Sigmoid colon (tissue), 7 donors: ENCODE data around the gene BAHD1. TPM values are rescaled to one million over a fixed set of nuclear protein-coding genes. Genes with fewer than 3 reads are reported as not detected.

Experiments used
- DNase-seq: peaks from one replicate; pipeline ENCODE4 v3.0.0-alpha.2; 2019
- H3K27ac ChIP-seq, 4 donors: fragments of 200-600 bp; sonication (generic); one replicate each; pipeline ENCODE4 v1.5.1; 2016 to 2019; ENCODE audit warnings: mild to moderate bottlenecking in 1 of 4
- H3K27me3 ChIP-seq, 3 donors: fragments of 200-600 bp; sonication (generic); one replicate each; pipeline ENCODE4 v1.5.1; 2019; ENCODE audit warnings: mild to moderate bottlenecking in 1 of 3
- H3K36me3 ChIP-seq, 4 donors: fragments of 200-600 bp; sonication (generic); one replicate each; pipeline ENCODE4 v1.5.1; 2016 to 2019
- H3K4me1 ChIP-seq, 4 donors: fragments of 200-600 bp; sonication (generic); one replicate each; pipeline ENCODE4 v1.5.1; 2017 to 2019
- H3K4me3 ChIP-seq, 4 donors: fragments of 200-600 bp; sonication (generic); one replicate each; pipeline ENCODE4 v1.5.1; 2017 to 2019; ENCODE audit warnings: mild to moderate bottlenecking in 2 of 4, moderate library complexity in 1 of 4
- H3K9me3 ChIP-seq, 4 donors: fragments of 200-600 bp in 3 of 4; sonication (generic) in 3 of 4; one replicate each; pipeline versions ENCODE4 v1.5.1 to v1.6.1; 2013 to 2019
- EP300 ChIP-seq, 4 donors: sonication (generic); formaldehyde crosslinking; IDR thresholded peaks; one replicate each; pipeline ENCODE4 v1.6.1; 2017; ENCODE audit warnings: antibody characterized with exemption in 4 of 4
- POLR2A ChIP-seq, 2 donors: fragments of 450-650 bp; IDR thresholded peaks; one replicate each; pipeline ENCODE4 v1.6.1; 2016; ENCODE audit warnings: antibody characterized with exemption in 2 of 2, mild to moderate bottlenecking in 2 of 2, moderate library complexity in 2 of 2
- POLR2AphosphoS5 ChIP-seq, 4 donors: sonication (generic); formaldehyde crosslinking; IDR thresholded peaks; one replicate each; pipeline ENCODE4 v1.6.1; 2017; ENCODE audit warnings: antibody characterized with exemption in 4 of 4
- WGBS, 2 donors: extraction: QIAGEN DNeasy Blood & Tissue Kit; methylation state at CpG; one replicate each; pipeline ENCODE4 v1.1.7; 2013; 5-methylcytosine and 5-hydroxymethylcytosine counted together
- intact Hi-C: fragments of 100-400 bp; cut with DNase I; formaldehyde crosslinking; loops from one replicate; pipeline ENCODE4 v1.15.1; 2023
- polyA plus RNA-seq, 3 donors: library from polyadenylated mRNA; stranded (reverse); fragments of 200-250 nt; gene quantifications; one replicate each; pipeline ENCODE4 v1.2.3, GENCODE V29; 2013
- total RNA-seq, 4 donors: library from RNA; depleted of rRNA; stranded (reverse); fragments of >200 nt; gene quantifications; one replicate each; pipeline ENCODE4 v1.1.0, GENCODE V29; 2016
- TF ChIP-seq, protein P1 (sequence below), 4 experiments: fragments of 450-650 bp in 3 of 4; fragments of 200-600 bp in 1 of 4; IDR thresholded peaks; one replicate each; pipeline ENCODE4 v1.5.1; 2016 to 2019; ENCODE audit warnings: antibody characterized with exemption in 4 of 4, mild to moderate bottlenecking in 3 of 4, moderate library complexity in 2 of 4
- donor health status: healthy with polysubstance abuse.
- donor health status: Bipolar disorder and iron deficiency.
- donor health status: healthy.

Gene BAHD1
- total and polyA plus RNA-seq, 7 donors, result 7.7 to 20.2 (median 9.6) TPM

DNA sequence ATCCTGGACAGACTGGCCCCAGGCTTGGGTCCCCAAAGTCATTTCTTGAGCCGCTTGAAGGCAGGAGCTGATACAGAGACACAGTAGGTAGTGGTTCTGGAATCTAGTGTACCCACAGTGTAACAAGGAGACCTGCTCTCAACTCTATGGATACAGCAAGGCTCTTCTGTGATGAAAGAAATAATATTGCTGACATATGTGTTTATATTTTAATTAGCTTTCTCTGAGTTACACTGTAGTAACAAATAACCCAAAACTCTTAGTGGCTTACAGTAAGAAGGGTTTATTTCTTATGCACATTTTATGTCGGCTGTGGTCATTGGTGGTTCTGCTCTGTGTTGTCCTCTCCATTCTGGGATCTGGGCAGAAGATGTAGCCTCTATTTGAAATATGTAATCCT, 75.6 kb downstream of the BAHD1 start:
- WGBS, 2 donors, result 91 to 99% methylated on average over 2 of the region's 2 CpGs
- TF ChIP-seq, protein P1, sequence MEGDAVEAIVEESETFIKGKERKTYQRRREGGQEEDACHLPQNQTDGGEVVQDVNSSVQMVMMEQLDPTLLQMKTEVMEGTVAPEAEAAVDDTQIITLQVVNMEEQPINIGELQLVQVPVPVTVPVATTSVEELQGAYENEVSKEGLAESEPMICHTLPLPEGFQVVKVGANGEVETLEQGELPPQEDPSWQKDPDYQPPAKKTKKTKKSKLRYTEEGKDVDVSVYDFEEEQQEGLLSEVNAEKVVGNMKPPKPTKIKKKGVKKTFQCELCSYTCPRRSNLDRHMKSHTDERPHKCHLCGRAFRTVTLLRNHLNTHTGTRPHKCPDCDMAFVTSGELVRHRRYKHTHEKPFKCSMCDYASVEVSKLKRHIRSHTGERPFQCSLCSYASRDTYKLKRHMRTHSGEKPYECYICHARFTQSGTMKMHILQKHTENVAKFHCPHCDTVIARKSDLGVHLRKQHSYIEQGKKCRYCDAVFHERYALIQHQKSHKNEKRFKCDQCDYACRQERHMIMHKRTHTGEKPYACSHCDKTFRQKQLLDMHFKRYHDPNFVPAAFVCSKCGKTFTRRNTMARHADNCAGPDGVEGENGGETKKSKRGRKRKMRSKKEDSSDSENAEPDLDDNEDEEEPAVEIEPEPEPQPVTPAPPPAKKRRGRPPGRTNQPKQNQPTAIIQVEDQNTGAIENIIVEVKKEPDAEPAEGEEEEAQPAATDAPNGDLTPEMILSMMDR (IDR thresholded peaks at IDR 0.05), result no peak
- TF ChIP-seq POLR2AphosphoS5 (IDR thresholded peaks at IDR 0.05) (no peak), POLR2A (IDR thresholded peaks at IDR 0.05) (no peak), EP300 (IDR thresholded peaks at IDR 0.05) (no peak)
- peaks cover 0 to 9% (median 7%) of the 10 kb centered on the region in 4 donors for H3K4me1 ChIP-seq
- H3K9me3 ChIP-seq, result no peaks in the 10 kb centered on the region
- no peak overlapping the region for H3K4me3 ChIP-seq
- DNase-seq, result no peak
- intact Hi-C loops, result loop anchor here (10.0 kb wide), 1 partner anchor 378 kb away; the partner anchor contains the start of gene VPS18
- H3K27me3 ChIP-seq, result no peaks in the 10 kb centered on the region
- no peaks in the 10 kb centered on the region for H3K36me3 ChIP-seq
- no peak overlapping the region for H3K27ac ChIP-seq

Other genes starting within 250 kb of the BAHD1 start
- gene PAK6, start 201.9 kb upstream of the BAHD1 start, total RNA-seq, result 1 to 10 TPM in 3 of 4 donors, under 1 TPM in 1; 0.33 to 3.0 (median 1.2) TPM
- 1 to 10 TPM; 1.2 to 2.8 (median 1.6) TPM for gene PAK6, start 201.9 kb upstream of the BAHD1 start, polyA plus RNA-seq
- 1 to 10 TPM in 1 of 4 donors, not detected in 3; 1.6 TPM for gene ANKRD63, start 157.9 kb upstream of the BAHD1 start, total RNA-seq
- not detected for gene ANKRD63, start 157.9 kb upstream of the BAHD1 start, polyA plus RNA-seq
- 10 to 100 TPM in 2 of 4 donors, 1 to 10 TPM in 2; 5.4 to 12.5 (median 9.4) TPM for gene PLCB2, start 133.0 kb upstream of the BAHD1 start, total RNA-seq
- 10 to 100 TPM in 1 of 3 donors, 1 to 10 TPM in 2; 2.4 to 27.5 (median 2.8) TPM for gene PLCB2, start 133.0 kb upstream of the BAHD1 start, polyA plus RNA-seq
- gene INAFM2, start 117.3 kb upstream of the BAHD1 start, total RNA-seq, result 10 to 100 TPM; 41.0 to 63.1 (median 51.8) TPM
- gene INAFM2, start 117.3 kb upstream of the BAHD1 start, polyA plus RNA-seq, result 10 to 100 TPM in 1 of 3 donors, 1 to 10 TPM in 2; 6.6 to 13.4 (median 9.0) TPM
- gene CCDC9B, start 100.0 kb upstream of the BAHD1 start, total RNA-seq, result 10 to 100 TPM; 43.9 to 97.2 (median 65.3) TPM
- gene CCDC9B, start 100.0 kb upstream of the BAHD1 start, polyA plus RNA-seq, result 10 to 100 TPM in 1 of 3 donors, 1 to 10 TPM in 2; 5.1 to 33.4 (median 7.8) TPM
- gene PHGR1, start 89.9 kb upstream of the BAHD1 start, total RNA-seq, result 1 to 10 TPM in 1 of 4 donors, not detected in 3; 8.2 TPM
- over 10,000 TPM; 12,817 to 35,077 (median 19,474) TPM for gene PHGR1, start 89.9 kb upstream of the BAHD1 start, polyA plus RNA-seq
- 1 to 10 TPM in 1 of 4 donors, under 1 TPM in 3; 0.16 to 1.1 (median 0.38) TPM for gene DISP2, start 82.7 kb upstream of the BAHD1 start, total RNA-seq
- 1 to 10 TPM; 1.8 to 3.0 (median 2.8) TPM for gene DISP2, start 82.7 kb upstream of the BAHD1 start, polyA plus RNA-seq
- 10 to 100 TPM in 1 of 4 donors, 1 to 10 TPM in 3; 5.0 to 13.8 (median 6.6) TPM for gene KNSTRN, start 58.2 kb upstream of the BAHD1 start, total RNA-seq
- gene KNSTRN, start 58.2 kb upstream of the BAHD1 start, polyA plus RNA-seq, result 10 to 100 TPM in 1 of 3 donors, 1 to 10 TPM in 2; 6.0 to 18.9 (median 9.5) TPM
- gene IVD, start 35.2 kb upstream of the BAHD1 start, total RNA-seq, result 10 to 100 TPM; 33.2 to 59.9 (median 55.4) TPM
- gene IVD, start 35.2 kb upstream of the BAHD1 start, polyA plus RNA-seq, result 10 to 100 TPM; 28.8 to 56.0 (median 33.1) TPM
- gene CHST14, start 30.0 kb downstream of the BAHD1 start, total RNA-seq, result 10 to 100 TPM in 1 of 4 donors, 1 to 10 TPM in 3; 6.4 to 10.2 (median 7.4) TPM
- gene CHST14, start 30.0 kb downstream of the BAHD1 start, polyA plus RNA-seq, result 1 to 10 TPM; 1.2 to 6.2 (median 1.2) TPM
- 10 to 100 TPM; 21.4 to 55.3 (median 40.5) TPM for gene CCDC32, start 124.1 kb downstream of the BAHD1 start, total RNA-seq
- 10 to 100 TPM; 28.8 to 43.0 (median 31.0) TPM for gene CCDC32, start 124.1 kb downstream of the BAHD1 start, polyA plus RNA-seq
- gene RPUSD2, start 128.3 kb downstream of the BAHD1 start, total RNA-seq, result 10 to 100 TPM in 2 of 4 donors, 1 to 10 TPM in 2; 8.3 to 13.3 (median 10.0) TPM
- 10 to 100 TPM in 1 of 3 donors, 1 to 10 TPM in 2; 4.6 to 10.8 (median 6.0) TPM for gene RPUSD2, start 128.3 kb downstream of the BAHD1 start, polyA plus RNA-seq
- gene KNL1, start 153.3 kb downstream of the BAHD1 start, total RNA-seq, result under 1 TPM in 3 of 4 donors, not detected in 1; 0.36 to 0.83 (median 0.68) TPM
- 1 to 10 TPM in 1 of 3 donors, under 1 TPM in 2; under 0.01 to 5.9 (median 0.46) TPM for gene KNL1, start 153.3 kb downstream of the BAHD1 start, polyA plus RNA-seq